CD14-positive monocyte (primary cell): ENCODE results near the gene EP400. TPM values are rescaled to one million over a fixed set of nuclear protein-coding genes. Genes with fewer than 3 reads are reported as not detected.
A peak's percentile ranks its signal among the peaks of the same experiment; 100 is the strongest.

Experiments used
- DNase-seq, 3 donors: peaks; one replicate each; pipeline ENCODE4 v3.0.0-alpha.2; 2011 to 2022
- H2AFZ ChIP-seq: 2 replicates; pipeline ENCODE4 v1.6.0; 2012; ENCODE audit warnings: mild to moderate bottlenecking, low read depth, low read length, inconsistent platforms; ENCODE audit not compliant: insufficient read depth, poor library complexity, severe bottlenecking
- H3K27ac ChIP-seq, 2 donors: 1 replicate in 1 of 2; 2 replicates in 1 of 2; pipeline ENCODE4 v1.5.1; 2012 to 2013; ENCODE audit warnings: low read length in 2 of 2, control low read depth in 1 of 2, inconsistent platforms in 1 of 2, low read depth in 1 of 2, mild to moderate bottlenecking in 1 of 2
- H3K27me3 ChIP-seq, 2 donors: one replicate each; pipeline versions ENCODE4 v1.6.0 to v1.6.1; 2011 to 2013; ENCODE audit warnings: low read length in 2 of 2; ENCODE audit not compliant: control insufficient read depth in 2 of 2, insufficient read depth in 2 of 2
- H3K36me3 ChIP-seq, 2 donors: replicated peaks in 1 of 2; 1 replicate in 1 of 2; 2 replicates in 1 of 2; pipeline versions ENCODE4 v1.5.1 to v1.6.1; 2012 to 2013; ENCODE audit warnings: low read length in 2 of 2, control low read depth in 1 of 2, inconsistent platforms in 1 of 2, mild to moderate bottlenecking in 1 of 2; ENCODE audit not compliant: insufficient read depth in 2 of 2, control insufficient read depth in 1 of 2
- H3K4me1 ChIP-seq, 2 donors: 1 replicate in 1 of 2; 2 replicates in 1 of 2; pipeline versions ENCODE4 v1.5.1 to v1.6.1; 2012 to 2013; ENCODE audit warnings: low read length in 2 of 2, control low read depth in 1 of 2, inconsistent platforms in 1 of 2, mild to moderate bottlenecking in 1 of 2, moderate library complexity in 1 of 2; ENCODE audit not compliant: insufficient read depth in 2 of 2, control insufficient read depth in 1 of 2
- H3K4me2 ChIP-seq: replicated peaks from 2 replicates; pipeline ENCODE3; 2012; ENCODE audit warnings: low read length, moderate library complexity, mild to moderate bottlenecking; ENCODE audit not compliant: poor library complexity, severe bottlenecking; ENCODE audit errors: extremely low read depth
- H3K4me3 ChIP-seq, 3 experiments: fragments of 200-600 bp in 1 of 3; sonication (generic) in 1 of 3; replicated peaks in 1 of 3; 1 replicate in 2 of 3; 2 replicates in 1 of 3; pipeline ENCODE4 v1.5.1; 2011 to 2013; ENCODE audit warnings: low read length in 3 of 3, mild to moderate bottlenecking in 3 of 3, control low read depth in 2 of 3, low read depth in 2 of 3, inconsistent platforms in 1 of 3, moderate library complexity in 1 of 3
- H3K79me2 ChIP-seq: 2 replicates; pipeline ENCODE4 v1.6.0; 2012; ENCODE audit warnings: mild to moderate bottlenecking, control low read depth, inconsistent platforms, low read length, moderate library complexity; ENCODE audit not compliant: insufficient read depth
- H3K9ac ChIP-seq: 2 replicates; pipeline ENCODE4 v1.6.0; 2017; ENCODE audit warnings: low read length, mild to moderate bottlenecking; ENCODE audit not compliant: insufficient read depth, poor library complexity, severe bottlenecking
- H3K9me3 ChIP-seq, 2 donors: replicated peaks in 1 of 2; 1 replicate in 1 of 2; 2 replicates in 1 of 2; pipeline versions ENCODE4 v1.5.1 to v1.6.1; 2012 to 2013; ENCODE audit warnings: low read length in 2 of 2, control low read depth in 1 of 2; ENCODE audit not compliant: control insufficient read depth in 1 of 2, insufficient read depth in 1 of 2
- H4K20me1 ChIP-seq: 2 replicates; pipeline ENCODE4 v1.6.0; 2012; ENCODE audit warnings: mild to moderate bottlenecking, low read length, control low read depth, moderate library complexity; ENCODE audit not compliant: insufficient read depth
- H3K27ac Mint-ChIP-seq, 7 donors: one replicate each; pipeline ENCODE4 v1.8.0; 2020; ENCODE audit warnings: mild to moderate bottlenecking in 7 of 7, mixed read lengths in 7 of 7, moderate library complexity in 6 of 7, inconsistent platforms in 2 of 7
- H3K27me3 Mint-ChIP-seq, 3 donors: one replicate each; pipeline ENCODE4 v1.8.0; 2021 to 2022; ENCODE audit warnings: low read depth in 3 of 3, mild to moderate bottlenecking in 3 of 3, mixed read lengths in 3 of 3, moderate library complexity in 3 of 3, inconsistent platforms in 1 of 3
- H3K36me3 Mint-ChIP-seq, 2 donors: one replicate each; pipeline ENCODE4 v1.8.0; 2020; ENCODE audit warnings: mixed read lengths in 2 of 2, inconsistent platforms in 1 of 2, mild to moderate bottlenecking in 1 of 2
- H3K4me1 Mint-ChIP-seq: one replicate; pipeline ENCODE4 v1.8.0; 2020; ENCODE audit warnings: mild to moderate bottlenecking, mixed read lengths
- H3K4me3 Mint-ChIP-seq, 2 donors: one replicate each; pipeline ENCODE4 v1.8.0; 2020; ENCODE audit warnings: mild to moderate bottlenecking in 2 of 2, mixed read lengths in 2 of 2, moderate library complexity in 1 of 2
- H3K9me3 Mint-ChIP-seq, 7 donors: one replicate each; pipeline ENCODE4 v1.8.0; 2020 to 2022; ENCODE audit warnings: mixed read lengths in 7 of 7, mild to moderate bottlenecking in 6 of 7, moderate library complexity in 6 of 7, inconsistent platforms in 2 of 7
- WGBS: methylation state at CpG from one replicate; pipeline ENCODE4 v1.1.5; 2013; ENCODE audit warnings: missing lambda C conversion rate; ENCODE audit not compliant: insufficient coverage; 5-methylcytosine and 5-hydroxymethylcytosine counted together
- intact Hi-C, 2 donors: fragments of 100-400 bp; cut with micrococcal nuclease; formaldehyde crosslinking; loops; one replicate each; pipeline versions ENCODE4 v1.15.0 to v1.15.1; 2023
- polyA plus RNA-seq, 3 donors: library from polyadenylated mRNA; depleted of rRNA in 1 of 3; unstranded in 2 of 3; stranded (reverse) in 1 of 3; fragments of 300-500 nt in 2 of 3; fragments of >200 nt in 1 of 3; fragmentation: Illumina TruSeq in 2 of 3; gene quantifications; 1 replicate in 2 of 3; 2 replicates in 1 of 3; pipeline ENCODE4 v1.2.3, GENCODE V29; 2012 to 2021
- TF ChIP-seq, protein P1 (sequence below): fragments of 200-600 bp; IDR thresholded peaks from one replicate; pipeline ENCODE4 v1.8.0; 2022; ENCODE audit warnings: antibody characterized with exemption, mild to moderate bottlenecking

The EP400 gene
- polyA plus RNA-seq, 3 donors: 0.65 to 12.1 (median 0.81) TPM

DNA sequence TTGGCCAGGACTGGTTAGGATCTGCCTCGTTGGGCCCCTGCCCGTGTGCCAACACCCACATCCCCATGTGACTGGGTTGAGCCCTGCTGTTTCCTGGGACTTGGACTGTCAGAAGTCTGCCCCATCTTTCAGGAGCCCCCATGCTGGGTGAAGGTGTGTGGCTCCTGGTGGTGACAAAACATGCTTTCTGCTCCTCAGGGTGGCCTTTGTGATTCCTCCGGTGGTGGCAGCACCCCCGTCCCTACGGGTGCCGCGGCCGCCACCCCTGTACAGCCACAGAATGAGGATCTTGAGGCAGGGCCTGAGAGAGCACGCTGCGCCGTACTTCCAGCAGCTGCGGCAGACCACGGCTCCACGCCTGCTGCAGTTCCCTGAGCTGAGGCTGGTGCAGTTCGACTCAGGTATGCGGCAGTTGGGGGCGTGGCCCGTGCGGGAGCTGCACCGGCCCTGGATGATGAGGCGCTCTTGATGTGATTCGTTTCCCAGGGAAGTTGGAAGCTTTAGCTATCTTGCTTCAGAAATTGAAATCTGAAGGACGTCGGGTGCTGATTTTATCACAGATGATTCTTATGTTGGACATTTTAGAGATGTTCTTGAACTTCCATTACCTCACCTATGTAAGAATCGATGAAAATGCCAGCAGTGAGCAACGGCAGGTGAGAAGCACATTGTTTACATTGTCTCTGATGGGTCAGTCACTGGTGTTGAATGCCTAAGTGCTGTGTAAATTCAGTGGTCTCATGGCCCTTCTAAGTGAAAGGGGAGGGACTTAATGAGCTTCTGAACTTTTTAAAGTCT lies 80.0 kb downstream of the EP400 start:
- H3K4me3 ChIP-seq: no peak overlapping the region
- H4K20me1 ChIP-seq: no peaks in the 10 kb centered on the region
- H3K9me3 ChIP-seq: no peaks in the 10 kb centered on the region
- no peak overlapping the region for H3K4me3 Mint-ChIP-seq
- no peak overlapping the region for H3K27ac ChIP-seq
- no peak overlapping the region for H2AFZ ChIP-seq
- no peak for DNase-seq
- no peaks in the 10 kb centered on the region for H3K9me3 Mint-ChIP-seq
- no peaks in the 10 kb centered on the region for H3K4me1 Mint-ChIP-seq
- peaks cover 93 to 100% of the 10 kb centered on the region in 2 donors for H3K36me3 Mint-ChIP-seq
- intact Hi-C loops: no loop called here
- no peaks in the 10 kb centered on the region for H3K4me1 ChIP-seq
- H3K27me3 ChIP-seq: no peaks in the 10 kb centered on the region
- no peak overlapping the region for H3K9ac ChIP-seq
- WGBS: 97% methylated on average over 21 of the region's 26 CpGs
- peaks cover 96 to 100% of the 10 kb centered on the region in 2 donors for H3K36me3 ChIP-seq
- no peak overlapping the region for H3K27ac Mint-ChIP-seq
- no peak overlapping the region for H3K4me2 ChIP-seq
- TF ChIP-seq, protein P1, sequence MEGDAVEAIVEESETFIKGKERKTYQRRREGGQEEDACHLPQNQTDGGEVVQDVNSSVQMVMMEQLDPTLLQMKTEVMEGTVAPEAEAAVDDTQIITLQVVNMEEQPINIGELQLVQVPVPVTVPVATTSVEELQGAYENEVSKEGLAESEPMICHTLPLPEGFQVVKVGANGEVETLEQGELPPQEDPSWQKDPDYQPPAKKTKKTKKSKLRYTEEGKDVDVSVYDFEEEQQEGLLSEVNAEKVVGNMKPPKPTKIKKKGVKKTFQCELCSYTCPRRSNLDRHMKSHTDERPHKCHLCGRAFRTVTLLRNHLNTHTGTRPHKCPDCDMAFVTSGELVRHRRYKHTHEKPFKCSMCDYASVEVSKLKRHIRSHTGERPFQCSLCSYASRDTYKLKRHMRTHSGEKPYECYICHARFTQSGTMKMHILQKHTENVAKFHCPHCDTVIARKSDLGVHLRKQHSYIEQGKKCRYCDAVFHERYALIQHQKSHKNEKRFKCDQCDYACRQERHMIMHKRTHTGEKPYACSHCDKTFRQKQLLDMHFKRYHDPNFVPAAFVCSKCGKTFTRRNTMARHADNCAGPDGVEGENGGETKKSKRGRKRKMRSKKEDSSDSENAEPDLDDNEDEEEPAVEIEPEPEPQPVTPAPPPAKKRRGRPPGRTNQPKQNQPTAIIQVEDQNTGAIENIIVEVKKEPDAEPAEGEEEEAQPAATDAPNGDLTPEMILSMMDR: no peak
- no peaks in the 10 kb centered on the region for H3K79me2 ChIP-seq
- H3K27me3 Mint-ChIP-seq: no peaks in the 10 kb centered on the region

DNA sequence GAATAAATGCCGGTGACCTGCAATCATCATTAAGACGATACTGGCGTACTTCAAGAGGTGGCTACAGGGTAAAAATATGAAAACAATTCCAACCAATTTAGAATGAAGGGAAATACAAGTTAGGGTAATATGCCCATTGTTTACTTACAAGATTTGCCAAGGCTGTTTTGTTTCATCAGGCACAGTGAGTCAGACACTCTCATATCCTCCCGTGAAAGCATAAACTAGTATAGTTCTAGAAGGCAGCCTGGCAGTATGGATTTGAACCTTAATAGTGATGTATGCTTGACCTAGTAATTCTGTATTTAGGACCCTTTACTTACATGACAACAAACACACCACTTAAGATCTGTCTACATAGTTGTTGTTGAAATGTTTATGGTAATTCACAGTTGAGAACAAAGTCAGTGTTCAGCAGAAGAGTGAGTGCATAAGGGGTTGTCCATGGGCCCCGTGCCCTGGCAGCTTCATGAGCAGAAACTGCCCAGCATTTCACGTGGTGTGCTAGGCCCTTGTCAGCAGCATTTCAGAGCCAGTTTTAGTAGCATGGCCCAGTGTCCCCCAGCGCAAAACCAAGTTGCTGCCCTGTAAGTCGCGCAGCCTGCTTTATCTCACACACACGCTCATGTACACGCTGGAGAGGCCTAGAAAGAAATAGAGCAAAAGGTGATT lies 80.8 kb downstream of the EP400 start:
- intact Hi-C loops: no loop called here
- 100% methylated on average over 2 of the region's 11 CpGs for WGBS
- H3K4me2 ChIP-seq: no peak overlapping the region
- TF ChIP-seq, protein P1: no peak
- H3K36me3 Mint-ChIP-seq: peaks cover 94 to 100% of the 10 kb centered on the region in 2 donors
- no peak overlapping the region for H2AFZ ChIP-seq
- DNase-seq: no peak
- H3K27me3 ChIP-seq: no peaks in the 10 kb centered on the region
- peak overlapping the region in 1 of 7 donors; percentile 32 for H3K27ac Mint-ChIP-seq
- H3K79me2 ChIP-seq: no peaks in the 10 kb centered on the region
- no peaks in the 10 kb centered on the region for H3K4me1 ChIP-seq
- no peaks in the 10 kb centered on the region for H3K4me1 Mint-ChIP-seq
- no peaks in the 10 kb centered on the region for H3K9me3 ChIP-seq
- no peak overlapping the region for H3K9ac ChIP-seq
- peaks cover 0 to 2% (median 0%) of the 10 kb centered on the region in 7 donors for H3K9me3 Mint-ChIP-seq
- H4K20me1 ChIP-seq: no peaks in the 10 kb centered on the region
- H3K27me3 Mint-ChIP-seq: peaks cover 0 to 3% (median 0%) of the 10 kb centered on the region in 3 donors
- no peak overlapping the region for H3K4me3 ChIP-seq
- H3K4me3 Mint-ChIP-seq: no peak overlapping the region
- H3K36me3 ChIP-seq: peaks cover 96 to 100% of the 10 kb centered on the region in 2 donors
- H3K27ac ChIP-seq: no peak overlapping the region
